Activated CD4-positive, alpha-beta T cell treated with anti-CD3 and anti-CD28 coated beads, Interleukin-2, amount 50 U/mL, for 16 hours (primary cell): ENCODE measurements around the gene CFAP57.
A peak's percentile ranks its signal among the peaks of the same experiment; 100 is the strongest.

Source experiments
- DNase-seq: peaks from one replicate; pipeline ENCODE4 v3.0.0-alpha.2; 2020

Gene CFAP57

GRCh38 chr1:43256675-43257570 lies 84.8 kb downstream of the CFAP57 start:
- no peak for DNase-seq

DNA sequence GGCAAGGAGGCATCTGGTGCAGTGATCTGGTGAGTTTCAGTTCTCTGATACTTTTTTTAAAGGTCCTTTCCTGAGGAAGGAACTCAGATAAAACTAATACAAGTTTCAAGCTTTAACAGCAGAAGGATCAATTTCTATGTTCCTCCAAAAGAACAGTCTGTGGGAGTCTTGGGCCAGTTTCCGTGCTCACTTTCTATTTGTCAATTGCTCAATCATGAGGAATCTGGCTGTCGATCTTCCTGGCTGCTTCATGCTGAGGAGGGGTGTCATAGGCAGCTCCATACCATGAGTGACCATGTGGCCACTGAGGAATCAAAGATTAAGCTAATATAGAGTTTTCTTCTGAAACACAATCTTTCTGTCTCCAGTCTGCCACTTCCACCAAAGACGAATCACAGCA lies 86.2 kb downstream of the CFAP57 start:
- DNase-seq, result no peak

DNA sequence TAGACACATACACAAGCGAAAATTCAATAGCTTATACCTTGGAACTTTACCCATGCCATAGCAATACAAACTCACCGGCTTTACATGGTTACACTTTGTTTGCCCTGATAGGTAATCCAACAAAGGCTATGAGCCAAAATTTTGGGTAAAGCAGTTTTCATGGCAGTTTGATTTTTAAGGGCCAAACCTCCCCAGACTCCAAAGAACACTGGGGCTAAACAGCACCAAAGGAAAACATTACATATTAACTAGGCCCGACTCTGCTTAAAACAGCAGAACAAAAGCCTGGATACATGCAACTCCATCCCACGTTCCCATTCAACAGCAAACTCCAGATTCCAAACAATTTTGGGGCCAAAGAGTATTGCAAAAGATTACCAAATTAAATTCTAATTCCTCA lies 93.3 kb downstream of the CFAP57 start:
- DNase-seq, result no peak

DNA sequence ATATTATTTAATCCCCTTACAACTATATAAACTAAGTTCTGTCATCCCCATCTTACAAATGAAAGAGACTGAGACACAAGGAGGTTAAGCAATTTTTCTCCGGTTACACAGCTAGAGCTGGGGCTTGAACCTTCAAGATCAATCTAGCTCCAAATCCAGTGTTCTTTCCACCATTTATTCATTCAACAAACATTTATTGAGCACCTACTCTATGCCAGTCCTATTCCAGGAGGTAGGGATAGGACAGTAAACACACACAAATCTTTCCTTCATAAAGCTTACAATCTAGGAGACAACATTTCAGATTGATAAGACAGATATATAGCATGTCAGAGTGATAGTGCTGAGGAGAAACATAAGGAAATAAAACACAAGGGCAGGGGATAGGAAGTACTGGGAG lies 94.8 kb downstream of the CFAP57 start:
- DNase-seq, result no peak

DNA sequence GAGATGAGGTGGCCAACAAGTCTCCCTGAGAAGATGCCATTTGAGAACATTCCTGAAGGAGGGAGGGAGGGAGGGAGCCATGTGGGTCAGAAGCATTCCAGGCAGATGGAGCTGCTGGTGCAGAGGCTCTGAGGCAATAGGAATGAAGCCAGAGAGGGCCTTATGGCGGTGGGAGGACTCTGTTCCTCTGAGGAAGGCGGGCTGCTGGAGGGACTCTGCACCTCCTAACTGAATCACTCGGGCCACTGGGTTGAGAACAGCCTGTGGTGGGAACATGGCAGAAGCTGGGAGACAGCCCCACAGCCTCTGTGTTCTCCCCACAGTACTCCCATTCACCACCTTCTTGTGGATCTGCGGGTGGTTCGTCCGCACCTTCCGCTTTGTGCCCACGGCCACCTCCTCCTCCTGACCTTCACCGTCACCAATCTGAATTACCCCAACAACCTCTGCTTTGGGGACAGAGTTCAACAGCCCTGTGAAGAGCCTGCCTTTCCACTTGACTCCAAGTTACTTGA lies 95.2 kb downstream of the CFAP57 start:
- DNase-seq, result no peak

DNA sequence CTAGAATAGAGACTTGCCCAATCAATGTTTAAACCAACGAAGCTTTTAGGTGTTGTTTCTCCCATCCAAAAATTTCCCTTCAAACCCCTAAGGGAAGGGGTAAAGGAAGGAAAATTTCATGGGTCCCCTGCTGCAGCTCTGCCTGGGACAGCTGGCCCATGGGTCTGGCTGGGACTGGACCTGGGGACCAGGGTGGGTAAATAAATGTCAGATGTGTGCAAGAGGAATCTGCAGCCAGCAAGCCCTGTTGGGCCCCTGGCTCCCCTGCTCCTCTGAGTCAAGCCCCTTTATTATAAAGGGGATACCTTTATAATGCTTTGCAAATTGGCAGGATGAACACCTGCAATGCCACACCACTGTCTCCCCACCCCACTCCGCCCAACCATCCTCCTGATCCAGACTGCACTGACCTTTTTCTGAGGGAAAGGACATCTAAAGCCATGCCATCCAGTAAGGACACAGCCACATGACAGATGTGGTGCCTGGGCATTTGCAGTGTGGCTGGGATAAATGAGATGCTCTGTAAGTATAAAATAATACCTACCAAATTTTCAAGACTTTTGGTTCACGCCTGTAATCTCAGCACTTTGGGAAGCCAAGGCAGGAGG lies 95.8 kb downstream of the CFAP57 start:
- no peak for DNase-seq

- DNase-seq, result no peak
Observed at GRCh38 chr1:43269627-43270375, 97.7 kb downstream of the CFAP57 start, which contains the start of gene TMEM125. TSS of gene TMEM125 (plus strand) at chr1:43269983. CDS start at chr1:43272723, 2,740 bp downstream.

DNA sequence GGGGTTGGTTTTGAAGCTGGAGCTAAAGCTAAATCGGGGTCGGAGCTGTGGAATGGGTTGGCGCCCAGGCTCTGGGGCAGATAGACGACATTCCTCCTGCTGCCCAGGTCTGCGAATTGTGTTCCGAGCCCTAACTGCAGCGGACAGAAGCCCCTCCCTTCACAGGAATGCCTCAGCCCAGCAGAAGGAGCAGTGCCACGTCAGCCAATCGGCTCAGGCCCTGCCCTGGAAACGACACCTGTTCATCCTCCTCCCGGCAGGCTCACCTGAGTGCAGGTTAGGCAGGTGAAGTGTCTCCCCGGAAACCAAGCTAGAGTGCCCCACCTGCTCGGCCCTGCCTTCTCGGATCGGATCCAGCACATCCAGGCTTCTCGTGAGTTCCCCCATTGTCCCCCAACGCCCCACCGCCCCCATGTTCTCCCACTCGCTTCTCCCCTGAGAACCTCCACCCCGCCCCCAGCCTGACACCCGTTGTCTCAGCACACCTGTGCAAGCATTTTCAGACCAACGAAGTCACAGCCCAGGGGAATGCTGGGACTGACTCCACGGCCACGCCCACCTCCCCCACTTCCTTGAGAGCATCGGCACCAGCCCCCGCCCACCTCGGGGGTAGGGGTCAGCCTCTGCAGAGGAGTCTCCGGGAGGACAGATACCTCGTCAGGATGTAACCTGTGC lies 98.4 kb downstream of the CFAP57 start:
- no peak for DNase-seq

DNA sequence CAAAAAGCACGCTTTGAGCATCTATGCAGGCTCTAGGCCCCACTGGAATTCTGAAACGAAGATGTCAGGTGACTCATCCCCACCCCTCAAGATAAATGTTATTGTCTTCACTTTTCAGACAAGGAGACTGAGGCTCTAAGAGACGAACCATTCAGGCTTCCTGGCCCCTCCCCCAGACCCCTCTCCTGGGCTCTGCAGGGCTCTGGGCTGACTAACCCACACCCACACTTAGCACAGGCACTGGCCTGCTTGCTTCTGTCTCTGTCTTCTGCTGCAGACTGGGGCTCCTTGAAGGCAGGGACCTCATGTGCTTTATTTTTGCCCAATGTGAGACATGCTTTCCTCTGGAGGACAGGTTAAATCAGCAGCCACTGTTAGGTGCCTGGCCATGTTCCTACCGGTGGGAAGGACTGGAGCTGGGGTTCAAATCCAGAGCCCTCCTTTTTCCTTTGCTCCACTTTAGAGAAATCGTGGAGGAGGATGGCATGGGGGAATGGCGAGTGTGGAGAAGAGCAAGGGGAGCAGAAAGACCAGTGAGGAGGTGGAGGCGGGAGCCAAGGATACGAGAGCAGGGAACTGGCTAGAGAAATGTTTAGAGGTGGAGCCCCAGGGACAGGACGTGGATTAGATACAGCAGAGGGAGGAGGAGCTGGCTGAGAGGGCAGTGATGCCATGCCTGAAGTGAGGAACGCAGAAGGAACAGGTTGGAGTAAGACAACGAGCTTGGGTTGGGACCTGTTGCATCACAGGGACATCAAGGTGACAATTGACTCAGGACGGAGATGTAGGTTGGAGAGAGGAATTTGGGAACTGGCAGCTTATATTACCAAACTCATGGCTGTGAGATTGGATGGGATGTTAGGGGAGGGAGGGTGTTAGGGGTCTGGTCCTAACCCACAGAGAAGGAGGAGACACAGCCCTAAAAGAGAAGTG lies 99.3 kb downstream of the CFAP57 start:
- DNase-seq, result no peak

GRCh38 chr1:43272161-43272560 lies 100.0 kb downstream of the CFAP57 start:
- no peak for DNase-seq

GRCh38 chr1:43272576-43273571 lies 100.7 kb downstream of the CFAP57 start:
- DNase-seq, result no peak

DNA sequence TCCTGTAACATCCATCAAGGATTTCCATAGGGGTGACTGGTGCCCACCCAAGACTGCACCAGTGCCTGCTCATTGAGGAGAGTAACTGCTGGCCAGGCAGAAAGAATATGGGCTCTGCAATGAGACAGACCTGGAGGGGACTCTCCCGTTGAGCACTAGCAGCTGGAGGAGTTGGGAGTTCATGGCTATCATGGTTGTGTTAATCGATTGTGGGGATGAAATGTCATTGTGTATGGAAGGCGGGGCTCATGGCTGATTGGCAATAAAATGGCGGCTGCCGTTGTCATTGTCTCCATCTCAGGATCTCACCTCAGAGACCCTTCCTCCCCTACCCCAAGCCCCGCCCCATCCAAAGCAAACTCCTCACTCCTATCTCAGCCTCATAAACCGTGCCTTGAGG lies 101.6 kb downstream of the CFAP57 start:
- no peak for DNase-seq

- DNase-seq, result peak; percentile 61
Observed at GRCh38 chr1:43274125-43274803, 102.1 kb downstream of the CFAP57 start.

DNA sequence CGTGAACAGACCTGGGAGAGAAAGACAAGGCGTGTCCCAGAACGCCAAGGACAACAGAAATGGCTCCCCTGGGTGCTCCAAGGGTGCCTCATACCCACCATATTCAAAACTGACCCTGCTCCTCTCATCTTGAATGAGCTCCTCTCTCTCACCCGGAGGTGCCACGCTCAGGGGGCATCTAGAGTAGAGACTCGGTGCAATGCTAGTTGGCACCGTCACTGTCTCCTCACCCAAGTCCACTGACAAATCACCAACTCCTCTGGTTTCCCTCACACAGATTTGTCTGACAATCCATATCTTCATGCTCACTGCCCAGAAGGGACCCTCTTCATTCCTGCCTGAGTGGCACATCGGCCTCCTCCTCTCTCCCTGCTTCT lies 102.7 kb downstream of the CFAP57 start:
- DNase-seq, result no peak

DNA sequence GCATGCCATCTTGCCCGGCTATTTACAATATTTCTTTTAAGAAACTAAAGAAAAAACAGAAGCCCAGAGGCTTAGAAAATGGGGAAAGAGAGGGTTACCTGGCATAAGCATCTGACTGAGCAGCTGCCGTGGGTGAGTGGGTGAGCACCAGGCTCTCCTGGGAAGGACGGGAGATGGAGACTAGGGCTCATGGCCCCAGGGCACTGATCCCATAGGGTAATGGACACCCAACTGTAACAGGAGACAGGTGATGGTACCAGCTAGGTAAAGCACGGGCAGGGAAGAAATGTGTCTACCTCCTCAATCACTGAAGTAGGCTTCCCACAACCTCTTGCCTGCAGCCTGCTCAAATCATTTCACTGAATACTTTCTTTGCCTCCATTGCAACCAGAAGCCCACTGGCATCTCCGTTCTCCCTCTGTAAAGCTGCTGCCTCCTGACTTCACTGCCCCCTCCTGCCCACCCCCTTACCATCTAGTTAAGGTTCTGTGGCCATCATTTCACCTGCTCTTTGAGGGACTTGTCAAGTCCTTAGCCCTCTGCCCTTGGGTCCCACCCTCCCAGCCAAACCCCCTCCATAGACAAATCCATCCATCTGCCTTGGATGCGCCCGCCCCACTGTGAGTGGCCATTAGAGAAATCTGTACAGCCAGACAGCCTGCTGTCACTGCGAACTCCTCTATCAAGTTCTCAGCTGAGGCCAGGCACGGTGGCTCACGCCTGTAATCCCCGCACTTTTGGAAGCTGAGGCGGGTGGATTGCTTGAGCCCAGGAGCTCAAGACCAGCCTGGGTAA lies 103.9 kb downstream of the CFAP57 start:
- no peak for DNase-seq

- DNase-seq, result no peak
Observed at GRCh38 chr1:43276673-43277072, 104.5 kb downstream of the CFAP57 start.

DNA sequence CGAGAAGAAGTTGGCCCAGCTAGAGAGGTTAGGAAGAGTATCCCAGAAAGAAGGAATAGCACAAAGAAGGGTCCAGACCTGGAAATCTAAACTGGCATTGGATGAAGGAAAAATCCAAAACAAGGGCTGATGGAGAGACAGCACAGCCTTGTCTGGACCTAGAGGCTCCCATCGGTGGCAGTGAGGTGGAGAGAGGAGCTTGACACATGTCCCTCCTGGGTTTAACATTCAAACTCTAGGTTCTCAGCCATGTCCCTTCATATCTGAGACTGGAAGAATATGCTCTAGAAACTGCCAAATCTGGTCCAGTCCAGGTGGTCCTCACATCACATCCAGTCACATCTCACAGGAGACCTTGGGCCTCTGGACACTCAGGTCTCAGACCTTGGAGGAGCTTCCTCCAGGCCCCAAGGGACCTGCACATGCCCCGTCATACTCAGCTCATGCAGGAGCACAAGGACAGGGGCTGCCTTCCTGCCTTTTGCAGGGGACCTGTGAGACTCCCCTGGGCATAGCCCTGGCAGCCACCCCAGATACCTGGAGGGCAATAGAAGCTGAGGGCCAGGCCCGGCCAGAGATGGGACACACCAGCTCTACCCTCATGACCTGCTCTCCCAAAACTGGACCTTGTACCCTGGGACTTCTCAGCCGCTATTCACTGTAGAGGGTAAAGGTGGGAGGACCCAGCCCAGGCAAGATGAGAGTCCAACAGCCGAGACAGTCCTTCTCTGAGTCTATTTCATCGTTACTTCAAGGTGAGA lies 105.2 kb downstream of the CFAP57 start:
- no peak for DNase-seq

GRCh38 chr1:43279161-43279560 lies 107.0 kb downstream of the CFAP57 start:
- DNase-seq, result no peak
